Natural killer cell (primary cell): ENCODE measurements around the gene EEF1A2. TPM values are rescaled to one million over a fixed set of nuclear protein-coding genes. Genes with fewer than 3 reads are reported as not detected.

Experiments
- ATAC-seq, 3 donors: fragments of 150-1000 bp in 2 of 3; fragments of 200-7000 bp in 1 of 3; cut with Tn5 transposase; 1 replicate in 1 of 3; 2 replicates in 2 of 3; pipeline ENCODE4 v1.10.0; 2021; ENCODE audit warnings: mild to moderate bottlenecking in 2 of 3, moderate library complexity in 2 of 3
- DNase-seq, 2 donors: peaks; one replicate each; pipeline versions ENCODE4 v3.0.0 to v3.0.0-alpha.2; 2013 to 2021; ENCODE audit warnings: mixed read lengths in 1 of 2
- H3K27ac ChIP-seq: one replicate; pipeline ENCODE4 v1.5.1; 2013; ENCODE audit warnings: mild to moderate bottlenecking, low read length
- H3K27me3 ChIP-seq: one replicate; pipeline ENCODE4 v1.6.1; 2013; ENCODE audit warnings: low read length; ENCODE audit not compliant: control insufficient read depth, insufficient read depth
- H3K36me3 ChIP-seq: one replicate; pipeline ENCODE4 v1.6.1; 2013; ENCODE audit warnings: low read length; ENCODE audit not compliant: control insufficient read depth, insufficient read depth
- H3K4me1 ChIP-seq: one replicate; pipeline ENCODE4 v1.6.1; 2013; ENCODE audit warnings: low read length; ENCODE audit not compliant: control insufficient read depth, insufficient read depth
- H3K4me3 ChIP-seq: one replicate; pipeline ENCODE4 v1.5.1; 2013; ENCODE audit warnings: low read length
- H3K9me3 ChIP-seq: one replicate; pipeline ENCODE4 v1.6.1; 2013; ENCODE audit warnings: low read length; ENCODE audit not compliant: control insufficient read depth, insufficient read depth
- H3K27ac Mint-ChIP-seq, 2 donors: one replicate each; pipeline ENCODE4 v1.8.0; 2022; ENCODE audit warnings: mild to moderate bottlenecking in 2 of 2, mixed read lengths in 2 of 2, moderate library complexity in 1 of 2
- H3K27me3 Mint-ChIP-seq, 2 donors: one replicate each; pipeline ENCODE4 v1.8.0; 2022; ENCODE audit warnings: low read depth in 2 of 2, mixed read lengths in 2 of 2
- H3K36me3 Mint-ChIP-seq: one replicate; pipeline ENCODE4 v1.8.0; 2022; ENCODE audit warnings: mixed read lengths
- H3K4me1 Mint-ChIP-seq, 2 donors: one replicate each; pipeline ENCODE4 v1.8.0; 2022; ENCODE audit warnings: mixed read lengths in 2 of 2
- H3K4me3 Mint-ChIP-seq: one replicate; pipeline ENCODE4 v1.8.0; 2022; ENCODE audit warnings: mild to moderate bottlenecking, moderate library complexity, mixed read lengths
- H3K9me3 Mint-ChIP-seq, 2 donors: one replicate each; pipeline ENCODE4 v1.8.0; 2022; ENCODE audit warnings: mixed read lengths in 2 of 2
- WGBS: methylation state at CpG from one replicate; pipeline ENCODE4 v1.1.7; 2013; ENCODE audit warnings: missing lambda C conversion rate; ENCODE audit not compliant: insufficient coverage; 5-methylcytosine and 5-hydroxymethylcytosine counted together
- intact Hi-C: fragments of 100-400 bp; cut with micrococcal nuclease; formaldehyde crosslinking; loops from one replicate; pipeline ENCODE4 v1.14.2; 2022
- total RNA-seq, 4 donors: library from RNA; stranded (reverse); fragments of 120-200 nt in 1 of 4; gene quantifications; one replicate each; pipeline versions ENCODE4 v1.2.3 to v1.2.4, GENCODE V29; 2013 to 2022
- TF ChIP-seq, protein P1 (sequence below): fragments of 200-600 bp; IDR thresholded peaks from one replicate; pipeline ENCODE4 v1.8.0; 2022; ENCODE audit warnings: antibody characterized with exemption

Gene EEF1A2
- total RNA-seq, 3 donors from 2014 or later (not counting 1 experiment from before 2014, with no cell fraction given), result 0.14 to 0.86 (median 0.35) TPM

DNA sequence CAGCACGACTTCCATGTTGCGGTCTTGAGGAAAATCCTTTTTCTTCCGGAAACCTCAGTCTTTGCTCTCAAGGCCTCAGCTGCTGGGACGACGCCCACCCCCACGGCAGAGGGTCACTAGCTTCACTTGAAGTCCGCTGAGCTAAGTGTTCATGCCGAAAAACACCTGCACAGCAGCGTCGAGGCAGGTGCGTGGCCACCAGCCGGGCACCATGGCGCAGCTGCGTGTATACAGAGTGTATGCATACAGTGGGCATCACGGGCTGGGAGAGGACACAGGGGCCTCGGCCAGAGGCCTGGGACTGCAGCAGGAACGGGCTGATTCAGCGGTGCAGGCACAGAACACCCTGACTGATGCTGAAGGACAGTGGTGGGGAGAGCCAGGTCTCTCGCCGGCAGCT, 46.5 kb downstream of the EEF1A2 start:
- Histone ChIP-seq H3K27ac (no peak overlapping the region), H3K36me3 (no peaks in the 10 kb centered on the region), H3K4me1 (peaks cover 8% of the 10 kb centered on the region), H3K9me3 (no peaks in the 10 kb centered on the region), H3K4me3 (no peak overlapping the region), H3K27me3 (peaks cover 9% of the 10 kb centered on the region)
- ATAC-seq (peak in 1 of 3 donors; percentile 3), DNase-seq (no peak)
- Mint-ChIP-seq H3K4me1 (no peaks in the 10 kb centered on the region), H3K27ac (no peak overlapping the region), H3K27me3 (peaks cover 0 to 17% of the 10 kb centered on the region in 2 donors), H3K36me3 (no peaks in the 10 kb centered on the region), H3K9me3 (no peaks in the 10 kb centered on the region), H3K4me3 (no peak overlapping the region)
- whole genome bisulfite sequencing, result 90% methylated on average over 20 of the region's 20 CpGs
- intact Hi-C loops, result no loop called here
- TF ChIP-seq, protein P1, sequence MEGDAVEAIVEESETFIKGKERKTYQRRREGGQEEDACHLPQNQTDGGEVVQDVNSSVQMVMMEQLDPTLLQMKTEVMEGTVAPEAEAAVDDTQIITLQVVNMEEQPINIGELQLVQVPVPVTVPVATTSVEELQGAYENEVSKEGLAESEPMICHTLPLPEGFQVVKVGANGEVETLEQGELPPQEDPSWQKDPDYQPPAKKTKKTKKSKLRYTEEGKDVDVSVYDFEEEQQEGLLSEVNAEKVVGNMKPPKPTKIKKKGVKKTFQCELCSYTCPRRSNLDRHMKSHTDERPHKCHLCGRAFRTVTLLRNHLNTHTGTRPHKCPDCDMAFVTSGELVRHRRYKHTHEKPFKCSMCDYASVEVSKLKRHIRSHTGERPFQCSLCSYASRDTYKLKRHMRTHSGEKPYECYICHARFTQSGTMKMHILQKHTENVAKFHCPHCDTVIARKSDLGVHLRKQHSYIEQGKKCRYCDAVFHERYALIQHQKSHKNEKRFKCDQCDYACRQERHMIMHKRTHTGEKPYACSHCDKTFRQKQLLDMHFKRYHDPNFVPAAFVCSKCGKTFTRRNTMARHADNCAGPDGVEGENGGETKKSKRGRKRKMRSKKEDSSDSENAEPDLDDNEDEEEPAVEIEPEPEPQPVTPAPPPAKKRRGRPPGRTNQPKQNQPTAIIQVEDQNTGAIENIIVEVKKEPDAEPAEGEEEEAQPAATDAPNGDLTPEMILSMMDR, result no peak

DNA sequence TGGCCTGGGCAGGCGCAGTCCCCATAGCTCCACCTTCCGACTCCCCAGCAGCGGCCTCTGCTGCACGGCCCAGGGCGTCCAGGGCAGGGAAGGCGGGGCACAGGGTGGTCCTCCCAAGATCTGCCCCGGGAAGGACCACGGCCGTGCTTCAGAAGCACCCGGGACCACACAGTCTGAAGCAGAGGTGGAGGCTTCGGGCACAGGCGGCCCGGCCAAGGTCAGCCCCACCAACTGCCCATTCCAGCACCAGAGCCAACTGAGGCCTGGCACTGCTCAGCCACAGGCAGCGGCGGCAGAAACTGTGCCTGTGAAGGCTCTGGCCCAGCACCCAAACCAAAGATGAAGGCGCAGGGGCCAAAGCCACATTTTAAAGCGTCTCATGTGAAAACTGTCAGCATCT, 47.1 kb downstream of the EEF1A2 start:
- WGBS, result 93% methylated on average over 17 of the region's 17 CpGs

DNA sequence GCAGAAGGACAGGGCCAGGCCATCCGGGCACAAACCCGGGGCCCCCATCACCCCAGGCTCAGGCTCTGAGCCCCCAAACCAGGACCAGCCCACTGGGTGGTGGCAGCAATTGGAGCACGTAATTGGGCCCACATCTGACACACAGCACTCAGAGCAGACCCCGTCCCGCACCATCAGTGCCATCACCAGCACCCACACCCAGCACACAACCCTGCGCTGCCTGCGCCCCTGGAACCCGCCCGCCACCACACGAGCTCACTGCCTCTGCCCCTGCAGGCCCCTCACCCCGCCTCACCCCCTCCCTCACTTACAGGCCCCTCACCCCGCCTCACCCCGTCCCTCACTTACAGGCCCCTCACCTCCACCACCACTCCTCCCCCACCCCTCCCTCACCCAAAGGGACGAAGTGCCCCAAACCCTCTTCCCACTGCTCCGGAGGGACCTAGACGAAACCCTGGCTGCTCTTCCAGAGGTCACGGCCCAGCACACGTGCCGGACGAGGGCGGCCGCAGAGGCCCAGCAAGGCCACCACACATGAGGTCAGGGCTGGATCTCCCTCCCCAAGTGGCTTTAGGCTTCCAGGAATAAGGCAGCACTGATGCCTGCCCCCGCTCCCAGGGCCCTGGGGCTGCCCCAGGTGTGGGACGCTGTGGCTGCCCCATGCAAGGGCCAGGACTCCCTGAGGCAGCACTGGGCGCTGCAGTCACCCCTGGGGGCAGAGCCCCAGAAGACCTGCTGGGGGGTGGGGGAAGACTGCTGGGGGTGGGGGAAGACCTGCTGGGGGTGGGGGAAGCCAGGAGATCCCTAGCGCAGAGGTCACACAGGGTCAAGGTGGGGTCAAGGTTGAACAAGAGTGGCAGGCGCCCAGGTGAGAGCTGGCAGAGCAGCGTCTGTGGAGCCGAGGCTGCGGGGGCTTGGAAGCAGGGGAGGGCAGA, 48.8 kb downstream of the EEF1A2 start:
- H3K36me3 Mint-ChIP-seq, result no peaks in the 10 kb centered on the region
- H3K27ac Mint-ChIP-seq, result no peak overlapping the region
- H3K36me3 ChIP-seq, result no peaks in the 10 kb centered on the region
- peaks cover 7% of the 10 kb centered on the region for H3K4me1 ChIP-seq
- H3K27ac ChIP-seq, result no peak overlapping the region
- no peaks in the 10 kb centered on the region for H3K4me1 Mint-ChIP-seq
- no peaks in the 10 kb centered on the region for H3K9me3 Mint-ChIP-seq
- ATAC-seq (no peak), DNase-seq (no peak)
- H3K4me3 ChIP-seq, result no peak overlapping the region
- TF ChIP-seq, protein P1, result no peak
- whole genome bisulfite sequencing, result 92% methylated on average over 29 of the region's 30 CpGs
- H3K27me3 ChIP-seq, result peaks cover 9% of the 10 kb centered on the region
- intact Hi-C loops, result no loop called here
- no peaks in the 10 kb centered on the region for H3K9me3 ChIP-seq
- H3K4me3 Mint-ChIP-seq, result no peak overlapping the region
- H3K27me3 Mint-ChIP-seq, result peaks cover 0 to 17% of the 10 kb centered on the region in 2 donors

More for the DNA sequence above, 47.1 kb downstream of the EEF1A2 start:
- intact Hi-C loops, result no loop called here
- Histone ChIP-seq H3K9me3 (no peaks in the 10 kb centered on the region), H3K36me3 (no peaks in the 10 kb centered on the region), H3K4me3 (no peak overlapping the region), H3K4me1 (peaks cover 7% of the 10 kb centered on the region), H3K27me3 (peaks cover 9% of the 10 kb centered on the region), H3K27ac (no peak overlapping the region)
- TF ChIP-seq, protein P1, result no peak
- no peaks in the 10 kb centered on the region for H3K36me3 Mint-ChIP-seq
- H3K27me3 Mint-ChIP-seq, result peaks cover 0 to 21% of the 10 kb centered on the region in 2 donors
- H3K4me3 Mint-ChIP-seq, result no peak overlapping the region
- DNase-seq (no peak), ATAC-seq (no peak)
- no peak overlapping the region for H3K27ac Mint-ChIP-seq
- no peaks in the 10 kb centered on the region for H3K4me1 Mint-ChIP-seq
- H3K9me3 Mint-ChIP-seq, result no peaks in the 10 kb centered on the region
